ENCODE data around the gene CARF.
"Not testable (repeated sequence)": the region's sequence is repeated elsewhere in the genome, so short reads cannot be mapped to it uniquely, and the experiment has no call there.

CARF gene

DNA sequence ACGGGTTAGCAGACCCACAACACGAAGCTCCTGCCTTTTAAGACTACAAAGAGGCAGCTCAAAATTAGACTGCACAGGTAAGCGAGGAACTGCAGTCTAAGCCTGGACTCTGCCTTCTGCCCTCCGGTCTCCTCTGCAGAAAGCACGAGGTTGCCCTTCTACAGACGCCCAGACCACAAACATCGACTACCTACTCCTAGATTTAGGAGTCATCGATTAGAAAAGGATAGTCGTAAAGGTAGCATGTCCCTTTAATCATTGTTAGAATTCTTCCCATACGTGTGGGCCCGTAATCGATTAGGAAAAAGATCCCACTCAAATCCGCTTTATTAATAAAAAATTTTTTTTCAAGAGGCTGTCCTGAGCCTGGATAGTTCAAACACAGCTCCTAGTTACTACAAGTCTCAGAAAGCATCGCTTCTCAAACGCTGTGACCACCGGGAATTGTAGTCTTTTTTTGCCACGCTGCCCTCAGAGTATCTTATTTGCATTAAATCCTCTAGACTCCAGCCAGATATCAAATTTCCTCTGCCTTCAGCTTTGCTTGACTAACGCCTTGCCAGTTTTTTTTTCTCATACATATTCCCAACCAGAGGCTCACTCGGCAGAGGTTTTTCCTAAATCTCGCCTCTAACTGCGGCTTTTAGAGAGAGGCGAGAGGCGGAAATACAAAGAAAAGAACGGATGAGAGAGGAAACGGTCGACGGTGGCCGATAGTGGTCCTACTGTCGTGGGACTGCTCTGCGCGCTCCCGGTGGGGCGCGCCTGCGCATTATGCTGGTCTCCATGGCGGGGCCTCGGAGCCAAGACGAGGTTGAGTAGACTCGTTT lies at the start of gene CARF, which contains the start of gene WDR12:
CARF (plus strand) TSS at position 764 of the 830 bp plus-strand sequence. CDS start 29,628 bp downstream, outside the sequence.
WDR12 (minus strand) TSS at position 162 of the 830 bp plus-strand sequence. CDS start 197 bp downstream, outside the sequence.
- DNase-seq: peak; percentile 89

DNA sequence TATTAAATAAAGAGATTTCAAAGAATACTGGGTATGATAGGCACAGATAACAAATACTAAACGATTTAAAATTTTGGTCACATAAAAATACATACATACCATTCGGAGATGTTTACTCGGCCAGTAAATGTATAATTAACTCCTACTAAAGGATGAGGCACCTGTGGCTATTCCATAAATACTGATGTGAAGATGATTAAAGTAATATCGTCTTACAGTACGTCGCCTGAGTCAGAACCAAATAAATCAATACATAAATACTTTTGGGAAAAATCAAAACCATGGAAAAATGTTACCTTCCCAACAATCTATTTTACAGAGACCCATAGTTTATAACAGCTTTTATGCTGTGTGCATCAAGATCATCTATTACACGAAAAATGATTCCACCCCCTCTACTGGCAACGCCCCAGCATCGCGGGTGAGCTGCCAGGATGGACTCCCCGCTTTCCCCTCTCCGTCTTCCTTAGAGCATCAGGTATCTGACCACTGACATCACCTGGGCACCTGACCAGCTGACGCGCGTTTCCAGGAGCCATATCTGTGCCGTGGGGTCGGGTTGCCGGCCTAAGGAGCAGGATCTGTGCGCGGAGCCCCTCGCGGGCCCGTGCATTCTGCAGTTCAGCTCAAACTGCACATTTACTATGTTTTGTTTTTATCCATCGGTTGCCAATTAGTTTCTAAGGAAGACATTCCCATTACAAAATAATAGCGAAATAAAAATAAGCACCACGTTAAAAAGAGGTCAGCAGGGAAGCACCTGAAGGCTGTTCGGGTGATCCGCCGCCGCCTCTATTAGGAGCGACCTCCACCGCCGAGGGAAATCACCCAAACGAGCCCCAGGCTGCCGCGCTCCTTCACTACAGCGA lies 41.4 kb upstream of the CARF start:
- peak; percentile 83 for DNase-seq

- DNase-seq: no peak
Measured at GRCh38 chr2:202871300-202872141, 40.6 kb upstream of the CARF start, which contains the start of gene ICA1L. Gene ICA1L (minus strand): TSS chr2:202871766. CDS start chr2:202829009, 42,757 bp downstream.

DNA sequence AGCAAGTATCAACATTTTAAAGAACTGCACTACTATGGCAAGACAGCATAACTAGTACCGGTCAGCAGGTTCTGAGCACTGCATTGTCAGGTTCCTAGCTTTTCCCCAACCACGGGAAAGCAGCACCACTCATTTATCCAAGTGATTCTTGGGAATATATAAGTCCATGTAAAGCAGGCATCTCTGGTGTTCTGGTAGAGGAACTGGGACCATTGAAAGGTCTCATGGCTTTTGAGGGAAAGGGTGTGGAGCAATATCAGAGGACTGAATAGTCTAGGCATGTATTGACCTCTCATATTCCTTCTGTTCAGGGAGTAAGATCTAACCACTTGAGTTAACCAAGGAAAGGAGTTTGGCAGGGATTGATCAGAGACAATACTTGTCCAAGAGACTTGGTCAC lies 34.4 kb upstream of the CARF start:
- no peak for DNase-seq

GRCh38 chr2:202881570-202881969 lies 30.5 kb upstream of the CARF start:
- no peak for DNase-seq

- DNase-seq: no peak
Measured at GRCh38 chr2:202883987-202884675, 27.9 kb upstream of the CARF start.

DNA sequence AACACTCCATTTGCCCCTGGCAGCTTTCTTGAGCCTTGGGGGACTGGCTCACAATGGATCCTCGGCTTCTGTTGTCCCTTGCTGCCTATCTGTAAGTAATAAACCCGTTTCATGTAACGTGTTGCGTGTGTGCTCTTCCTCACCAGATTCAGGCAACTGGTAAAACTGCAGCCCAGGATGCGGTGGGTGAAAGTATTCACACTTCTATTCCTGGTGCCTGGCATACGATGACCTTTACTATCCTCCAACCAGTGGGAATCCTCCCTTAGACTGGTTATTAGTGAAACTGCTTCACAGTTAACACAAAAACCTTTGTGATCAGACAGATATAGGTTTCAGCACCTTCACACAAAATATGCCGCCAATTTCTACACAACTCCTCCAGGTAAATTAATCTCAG lies 26.9 kb upstream of the CARF start:
- no peak for DNase-seq

DNA sequence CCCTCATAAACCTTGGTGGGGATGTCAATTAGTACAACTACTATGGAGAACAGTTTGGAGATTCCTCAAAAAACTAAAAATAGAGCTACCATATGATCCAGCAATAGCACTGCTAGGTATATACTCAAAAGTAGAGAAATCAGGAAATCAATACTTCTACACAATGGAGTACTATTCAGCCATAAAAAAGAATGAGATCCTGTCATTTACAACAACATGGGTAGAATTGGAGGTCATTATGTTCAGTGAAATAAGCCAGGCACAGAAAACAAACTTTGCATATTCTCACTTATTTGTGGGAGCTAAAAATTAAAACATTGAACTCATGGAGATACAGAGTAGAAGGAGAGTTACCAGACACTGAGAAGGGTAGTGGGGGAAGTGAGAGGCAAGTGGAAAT lies 6.6 kb upstream of the CARF start:
- DNase-seq: not testable (repeated sequence)

- no peak for DNase-seq
Measured at GRCh38 chr2:202908186-202908585, 3.9 kb upstream of the CARF start.

DNA sequence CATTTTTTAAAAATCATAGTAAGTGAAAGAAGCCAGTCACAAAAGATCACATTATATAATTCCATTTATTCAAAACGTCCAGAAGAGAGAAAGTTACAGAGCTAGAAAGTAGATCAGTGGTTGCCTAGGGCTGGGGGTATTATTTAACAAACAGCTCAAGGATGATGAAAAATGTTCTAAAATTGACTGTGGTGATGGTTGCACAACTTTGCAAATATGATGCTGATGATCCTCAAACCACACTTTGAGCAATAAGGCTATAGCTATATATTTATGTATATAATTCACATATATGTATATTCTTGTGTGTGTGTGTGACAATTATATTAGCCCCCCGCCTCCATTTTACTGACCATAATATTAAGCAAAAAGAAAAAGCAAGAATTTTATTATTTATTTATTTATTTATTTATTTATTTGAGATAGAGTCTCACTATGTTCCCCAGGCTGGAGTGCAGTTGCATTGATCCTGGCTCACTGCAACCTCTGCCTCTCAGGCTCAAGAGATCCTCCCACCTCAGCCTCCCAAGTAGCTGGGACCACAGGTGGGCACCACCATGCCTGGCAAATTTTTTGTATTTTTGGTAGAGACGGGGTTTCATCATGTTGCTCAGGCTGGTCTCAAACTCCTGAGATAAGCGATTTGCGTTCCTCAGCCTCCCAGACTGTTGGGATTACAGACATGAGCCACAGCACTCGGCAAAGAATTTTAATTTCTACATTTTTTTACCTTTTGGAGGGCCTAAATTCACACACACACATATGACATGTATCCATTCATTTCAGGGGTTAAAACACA lies 2.5 kb upstream of the CARF start:
- no peak for DNase-seq

DNA sequence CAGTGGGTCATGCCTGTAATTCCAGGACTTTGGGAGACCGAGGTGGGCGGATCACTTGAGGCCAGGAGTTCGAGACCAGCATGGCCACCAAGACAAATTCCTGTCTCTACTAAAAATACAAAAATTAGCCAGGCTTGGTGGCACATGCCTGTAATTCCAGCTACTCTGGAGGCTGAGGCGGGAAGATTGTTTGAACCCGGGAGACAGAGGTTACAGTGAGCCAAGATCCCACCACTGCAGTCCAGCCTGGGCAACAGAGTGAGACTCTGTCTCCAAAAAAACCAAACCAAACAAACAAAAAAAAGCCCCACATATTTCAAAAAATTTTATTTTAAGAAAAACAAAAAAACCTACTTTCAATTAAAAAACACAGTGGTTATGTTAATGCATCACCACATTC lies 1.8 kb upstream of the CARF start:
- not testable (repeated sequence) for DNase-seq

- no peak for DNase-seq
Measured at GRCh38 chr2:202910698-202911097, 1.4 kb upstream of the CARF start.

GRCh38 chr2:202911203-202911511 lies 918 bp upstream of the CARF start:
- no peak for DNase-seq

GRCh38 chr2:202912342-202913201 lies 497 bp downstream of the CARF start:
- DNase-seq: not testable (repeated sequence)

GRCh38 chr2:202918860-202919259 lies 6.8 kb downstream of the CARF start:
- DNase-seq: no peak

GRCh38 chr2:202932425-202933138 lies 20.5 kb downstream of the CARF start:
- no peak for DNase-seq

GRCh38 chr2:202933139-202933510 lies 21.1 kb downstream of the CARF start:
- no peak for DNase-seq

GRCh38 chr2:202933958-202934357 lies 21.9 kb downstream of the CARF start:
- DNase-seq: no peak

DNA sequence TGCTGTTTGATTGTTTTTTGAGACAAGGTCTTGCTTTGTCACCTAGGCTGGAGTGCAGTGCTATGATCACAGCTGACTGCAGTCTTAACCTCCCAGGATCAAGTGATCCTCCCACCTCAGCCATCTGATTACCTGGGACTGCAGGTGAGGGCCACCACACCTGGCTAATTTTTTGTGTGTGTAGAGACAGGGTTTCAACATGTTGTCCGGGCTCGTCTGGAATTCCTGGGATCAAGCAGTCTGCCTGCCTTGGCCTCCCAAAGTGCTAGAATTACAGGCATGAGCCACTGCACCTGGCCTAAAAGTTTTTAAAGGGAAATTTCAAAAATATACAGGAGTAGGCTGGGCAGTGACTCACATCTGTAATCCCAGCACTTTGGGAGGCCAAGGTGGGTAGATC lies 22.4 kb downstream of the CARF start:
- DNase-seq: no peak

DNA sequence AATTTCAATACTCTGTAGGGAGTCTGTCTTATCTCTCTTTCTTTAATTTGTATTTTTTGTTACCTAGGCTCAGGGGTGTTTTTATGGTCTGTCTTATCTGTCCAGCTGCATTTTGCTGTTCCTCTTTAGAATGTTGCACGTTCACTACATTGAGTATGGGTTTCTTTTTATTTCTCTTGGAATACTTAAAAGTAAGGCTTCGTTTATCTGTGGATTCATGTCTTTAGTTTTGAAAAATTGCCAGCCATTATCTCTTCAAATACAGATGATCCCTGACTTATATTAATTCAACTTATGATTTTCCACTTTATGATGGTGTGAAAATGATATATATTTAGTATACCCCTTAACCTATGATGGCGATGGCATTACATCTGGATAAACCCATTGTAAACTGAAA lies 26.9 kb downstream of the CARF start:
- no peak for DNase-seq
